ENCODE measurements around the gene PRPS1. TPM values are rescaled to one million over a fixed set of nuclear protein-coding genes. Genes with fewer than 3 reads are reported as not detected.
A peak's percentile ranks its signal among the peaks of the same experiment; 100 is the strongest.
"Not testable (repeated sequence)": the region's sequence is repeated elsewhere in the genome, so short reads cannot be mapped to it uniquely, and the experiment has no call there.

PRPS1 gene
- total RNA-seq, 1 donor from 2014 or later: 22.1 TPM

GRCh38 chrX:107669885-107670628 lies 41.7 kb downstream of the PRPS1 start:
- DNase-seq: no peak
- Histone ChIP-seq H3K4me1 (peaks cover 20% of the 10 kb centered on the region), H3K36me3 (no peaks in the 10 kb centered on the region), H3K27ac (replicated peaks) (no peak overlapping the region), H3K9me3 (replicated peaks) (no peaks in the 10 kb centered on the region), H3K27me3 (ENCODE audit: low read depth) (no peaks in the 10 kb centered on the region), H3K4me3 (no peak overlapping the region)
- TF ChIP-seq CTCF (IDR thresholded peaks at IDR 0.05; ENCODE audit: borderline replicate concordance): no peak
- intact Hi-C loops (cut with micrococcal nuclease): no loop called here

- DNase-seq; H3K27ac ChIP-seq (replicated peaks); H3K4me3 ChIP-seq; H3K27me3 ChIP-seq (ENCODE audit: low read depth); intact Hi-C loops (cut with micrococcal nuclease); H3K9me3 ChIP-seq (replicated peaks); H3K36me3 ChIP-seq: not testable (repeated sequence)
- peaks cover 32% of the 10 kb centered on the region for H3K4me1 ChIP-seq
Measured at GRCh38 chrX:107671256-107671655, 42.9 kb downstream of the PRPS1 start.

GRCh38 chrX:107672955-107673378 lies 44.7 kb downstream of the PRPS1 start:
- peak; percentile 67 for DNase-seq
- Histone ChIP-seq H3K27ac (replicated peaks) (peak overlapping the region; percentile 94), H3K4me1 (peaks cover 45% of the 10 kb centered on the region), H3K4me3 (peak overlapping the region; percentile 21), H3K27me3 (ENCODE audit: low read depth) (no peaks in the 10 kb centered on the region), H3K9me3 (replicated peaks) (no peaks in the 10 kb centered on the region), H3K36me3 (no peaks in the 10 kb centered on the region)
- intact Hi-C loops (cut with micrococcal nuclease): no loop called here
- TF ChIP-seq CTCF (IDR thresholded peaks at IDR 0.05; ENCODE audit: borderline replicate concordance): peak; percentile 72

- Histone ChIP-seq H3K27me3 (ENCODE audit: low read depth) (no peaks in the 10 kb centered on the region), H3K4me1 (peaks cover 49% of the 10 kb centered on the region), H3K9me3 (replicated peaks) (no peaks in the 10 kb centered on the region), H3K36me3 (no peaks in the 10 kb centered on the region), H3K27ac (replicated peaks) (peak overlapping the region; percentile 94), H3K4me3 (peak overlapping the region; percentile 21)
- TF ChIP-seq CTCF (IDR thresholded peaks at IDR 0.05; ENCODE audit: borderline replicate concordance): no peak
- DNase-seq: no peak
- intact Hi-C loops (cut with micrococcal nuclease): no loop called here
Measured at GRCh38 chrX:107673431-107673830, 45.1 kb downstream of the PRPS1 start.

GRCh38 chrX:107673933-107674479 lies 45.7 kb downstream of the PRPS1 start:
- peaks cover 54% of the 10 kb centered on the region for H3K4me1 ChIP-seq
- DNase-seq: peak; percentile 83
- no peaks in the 10 kb centered on the region for H3K27me3 ChIP-seq (ENCODE audit: low read depth)
- intact Hi-C loops (cut with micrococcal nuclease): no loop called here
- peak overlapping the region; percentile 66 for H3K4me3 ChIP-seq
- H3K9me3 ChIP-seq (replicated peaks): no peaks in the 10 kb centered on the region
- H3K27ac ChIP-seq (replicated peaks): peak overlapping the region; percentile 94
- H3K36me3 ChIP-seq: no peaks in the 10 kb centered on the region
- peak; percentile 27 for TF ChIP-seq CTCF (IDR thresholded peaks at IDR 0.05; ENCODE audit: borderline replicate concordance)

All from left ventricle myocardium inferior (tissue), 1 donor.